Right ventricle myocardium inferior (tissue), 1 donor: Measurements from ENCODE around the gene SYNPR. TPM values are rescaled to one million over a fixed set of nuclear protein-coding genes. Genes with fewer than 3 reads are reported as not detected.

Experiments
- ATAC-seq: fragments of 200-7000 bp; cut with Tn5 transposase; one replicate; pipeline ENCODE4 v1.9.1; 2020; ENCODE audit warnings: mild to moderate bottlenecking, moderate library complexity
- DNase-seq: peaks from one replicate; pipeline ENCODE4 v3.0.0; 2021; ENCODE audit errors: missing footprints
- intact Hi-C: fragments of 100-400 bp; cut with DNase I; formaldehyde crosslinking; loops from one replicate; pipeline ENCODE4 v1.11.0; 2022
- total RNA-seq: library from RNA; stranded (reverse); fragmentation: NEBNext Ultra II Directional; extraction: Animal tissue kit (Norgen Biotek cat#: 25700); gene quantifications from one replicate; pipeline ENCODE4 v1.2.1, GENCODE V29; 2021
- donor health status: DM: no; HTN: yes; CAD: no; lungs with severe emphysema.

The SYNPR gene
- total RNA-seq, 1 donor from 2014 or later: not detected

- no peak for ATAC-seq
- intact Hi-C loops: loop anchor here (5.0 kb wide), 1 partner anchor 638 kb away; no protein-coding TSS in a partner anchor
- no peak for DNase-seq
These were observed 76.1 kb downstream of the SYNPR start for GRCh38 chr3:63354160-63354559.

- no peak for ATAC-seq
These were observed 77.7 kb downstream of the SYNPR start for GRCh38 chr3:63355809-63356208.

GRCh38 chr3:63364495-63364894 lies 86.4 kb downstream of the SYNPR start:
- no peak for ATAC-seq
- no peak for DNase-seq
- intact Hi-C loops: no loop called here

More at GRCh38 chr3:63355809-63356208, 77.7 kb downstream of the SYNPR start:
- no peak for DNase-seq
- intact Hi-C loops: no loop called here

GRCh38 chr3:63364910-63365309 lies 86.8 kb downstream of the SYNPR start:
- ATAC-seq: no peak
- intact Hi-C loops: no loop called here

GRCh38 chr3:63365671-63366070 lies 87.6 kb downstream of the SYNPR start:
- DNase-seq (no peak), ATAC-seq (no peak)
- intact Hi-C loops: no loop called here

More at GRCh38 chr3:63364910-63365309, 86.8 kb downstream of the SYNPR start:
- no peak for DNase-seq

- intact Hi-C loops: no loop called here
- DNase-seq: no peak
- ATAC-seq: no peak
These were observed 92.0 kb downstream of the SYNPR start for GRCh38 chr3:63370094-63370493.

GRCh38 chr3:63383040-63383439 lies 104.9 kb downstream of the SYNPR start:
- DNase-seq: no peak
- no peak for ATAC-seq
- intact Hi-C loops: no loop called here

- no peak for DNase-seq
- intact Hi-C loops: no loop called here
- ATAC-seq: no peak
These were observed 106.3 kb downstream of the SYNPR start for GRCh38 chr3:63384382-63384781.

- ATAC-seq: no peak
- intact Hi-C loops: no loop called here
These were observed 107.5 kb downstream of the SYNPR start for GRCh38 chr3:63385629-63386028.

GRCh38 chr3:63386568-63386967 lies 108.5 kb downstream of the SYNPR start:
- intact Hi-C loops: no loop called here
- no peak for ATAC-seq
- DNase-seq: no peak

More at GRCh38 chr3:63385629-63386028, 107.5 kb downstream of the SYNPR start:
- DNase-seq: no peak

GRCh38 chr3:63387568-63387967 lies 109.5 kb downstream of the SYNPR start:
- intact Hi-C loops: no loop called here
- no peak for ATAC-seq

GRCh38 chr3:63390710-63391230 lies 112.7 kb downstream of the SYNPR start:
- DNase-seq (no peak), ATAC-seq (no peak)
- intact Hi-C loops: no loop called here

More at GRCh38 chr3:63387568-63387967, 109.5 kb downstream of the SYNPR start:
- DNase-seq: no peak

- intact Hi-C loops: no loop called here
- ATAC-seq (no peak), DNase-seq (no peak)
These were observed 117.9 kb downstream of the SYNPR start for GRCh38 chr3:63395960-63396359.

GRCh38 chr3:63400246-63400860 lies 122.2 kb downstream of the SYNPR start:
- no peak for DNase-seq
- no peak for ATAC-seq
- intact Hi-C loops: no loop called here

- DNase-seq: no peak
These were observed 127.8 kb downstream of the SYNPR start for GRCh38 chr3:63405882-63406281.

GRCh38 chr3:63413523-63413922 lies 135.4 kb downstream of the SYNPR start:
- DNase-seq: no peak
- intact Hi-C loops: no loop called here
- ATAC-seq: no peak

More at GRCh38 chr3:63405882-63406281, 127.8 kb downstream of the SYNPR start:
- no peak for ATAC-seq
- intact Hi-C loops: no loop called here

GRCh38 chr3:63414607-63415006 lies 136.5 kb downstream of the SYNPR start:
- ATAC-seq: no peak
- intact Hi-C loops: no loop called here
- no peak for DNase-seq

GRCh38 chr3:63429905-63430304 lies 151.8 kb downstream of the SYNPR start:
- intact Hi-C loops: no loop called here
- DNase-seq: no peak
- no peak for ATAC-seq

- intact Hi-C loops: no loop called here
- ATAC-seq (no peak), DNase-seq (no peak)
These were observed 152.8 kb downstream of the SYNPR start for GRCh38 chr3:63430875-63431274.

- no peak for ATAC-seq
- no peak for DNase-seq
- intact Hi-C loops: no loop called here
These were observed 159.8 kb downstream of the SYNPR start for GRCh38 chr3:63437858-63438257.
